Panc1 (cell line): ENCODE measurements around the gene GBA2. TPM values are rescaled to one million over a fixed set of nuclear protein-coding genes. Genes with fewer than 3 reads are reported as not detected.

Experiments
- ATAC-seq: fragments of 200-7000 bp; cut with Tn5 transposase; 2 replicates; pipeline ENCODE4 v1.9.1; 2020; ENCODE audit warnings: mild to moderate bottlenecking, moderate library complexity
- BruUV-seq: library from RNA; stranded (reverse); fragments of 400-500 nt; replicated peaks from 2 replicates; lab custom pipeline; 2021; lab: Mats Ljungman, UMichigan
- CTCF ChIA-PET: fragments of 300-600 bp; sonication (Branson Sonifier 250); formaldehyde crosslinking; loops from one replicate; lab custom pipeline; 2022; ENCODE audit warnings: antibody characterized with exemption; lab: Charles Lee
- POLR2A ChIA-PET: fragments of 300-600 bp; sonication (Branson Sonifier 250); formaldehyde crosslinking; loops from one replicate; lab custom pipeline; 2022; ENCODE audit warnings: antibody characterized with exemption; lab: Charles Lee
- DNase-seq: peaks from one replicate; pipeline ENCODE4 v3.0.0-alpha.2; 2010; ENCODE audit warnings: low read depth, low spot score
- H3K27ac ChIP-seq: 2 replicates; pipeline ENCODE4 v1.5.1; 2011; ENCODE audit warnings: mild to moderate bottlenecking, low read length, inconsistent platforms
- H3K27me3 ChIP-seq: fragments of 200-500 bp; sonication (Bioruptor generic); 2 replicates; pipeline ENCODE4 v1.6.0; 2014; ENCODE audit warnings: low read length, inconsistent platforms; ENCODE audit not compliant: control insufficient read depth, insufficient read depth
- H3K36me3 ChIP-seq: fragments of 200-500 bp; sonication (Bioruptor generic); 2 replicates; pipeline ENCODE4 v1.5.1; 2014; ENCODE audit warnings: inconsistent platforms, mild to moderate bottlenecking, low read length, moderate library complexity; ENCODE audit not compliant: control insufficient read depth, insufficient read depth
- H3K4me1 ChIP-seq: 2 replicates; pipeline ENCODE4 v1.5.1; 2011; ENCODE audit warnings: inconsistent platforms, mild to moderate bottlenecking, low read length, moderate library complexity; ENCODE audit not compliant: control insufficient read depth, insufficient read depth
- H3K4me3 ChIP-seq, 2 experiments: 2 replicates each; pipeline ENCODE4 v1.5.1; 2011 to 2012; ENCODE audit warnings: low read depth in 2 of 2, low read length in 2 of 2, mild to moderate bottlenecking in 2 of 2, inconsistent platforms in 1 of 2, moderate library complexity in 1 of 2
- H3K9me3 ChIP-seq: fragments of 200-500 bp; sonication (Bioruptor generic); 2 replicates; pipeline ENCODE4 v1.5.1; 2014; ENCODE audit warnings: low read depth, mild to moderate bottlenecking, inconsistent platforms, low read length, moderate library complexity; ENCODE audit not compliant: control insufficient read depth, insufficient read depth
- CTCF ChIP-seq: fragments of 450-650 bp; IDR thresholded peaks from 2 replicates; pipeline ENCODE4 v1.5.1; 2017; ENCODE audit warnings: mild to moderate bottlenecking
- POLR2AphosphoS5 ChIP-seq: IDR thresholded peaks from 2 replicates; pipeline ENCODE4 v1.6.1; 2012; ENCODE audit warnings: mild to moderate bottlenecking, low read depth, low read length, moderate library complexity
- REST ChIP-seq, 2 experiments: IDR thresholded peaks; 2 replicates each; pipeline ENCODE4 v1.6.1; 2011 to 2012; ENCODE audit warnings: low read depth in 2 of 2, control low read depth in 1 of 2, low read length in 1 of 2, mild to moderate bottlenecking in 1 of 2, moderate library complexity in 1 of 2; ENCODE audit not compliant: insufficient read depth in 1 of 2
- SIN3A ChIP-seq: IDR thresholded peaks from 2 replicates; pipeline ENCODE4 v1.6.1; 2012; ENCODE audit warnings: low read depth, mild to moderate bottlenecking, low read length, moderate library complexity, borderline replicate concordance; ENCODE audit not compliant: insufficient read depth
- TCF7L2 ChIP-seq: IDR thresholded peaks from 2 replicates; pipeline ENCODE4 v1.6.1; 2011; ENCODE audit warnings: mild to moderate bottlenecking, low read depth, low read length, inconsistent platforms
- in situ Hi-C: cut with HindIII; loops from 2 replicates; pipeline ENCODE4 v1.10.0; 2016; ENCODE audit warnings: low sequenced_read_pairs, low pct_unique_long_range_greater_than_20kb
- intact Hi-C: fragments of 100-400 bp; cut with micrococcal nuclease; formaldehyde crosslinking; loops from one replicate; pipeline ENCODE4 v1.10.0; 2022; ENCODE audit not compliant: unreplicated experiment
- total RNA-seq: library from RNA; stranded (reverse); gene quantifications from one replicate; pipeline ENCODE4 v1.2.1, GENCODE V29; 2021; ENCODE audit not compliant: unreplicated experiment

GBA2 gene
- total RNA-seq, 1 experiment from 2014 or later, result 109 TPM

- ChIA-PET CTCF (interaction anchor here (1.2 kb wide), 1 partner anchor 18 kb away, joined by 4 read pairs; no protein-coding TSS in a partner anchor), POLR2A (interaction anchor here (0.6 kb wide), 1 partner anchor 601 kb away, joined by 3 read pairs; no protein-coding TSS in a partner anchor)
- Histone ChIP-seq H3K9me3 (no peaks in the 10 kb centered on the region), H3K4me1 (no peaks in the 10 kb centered on the region), H3K27me3 (no peaks in the 10 kb centered on the region), H3K4me3 (no peak overlapping the region), H3K36me3 (peaks cover 37% of the 10 kb centered on the region), H3K27ac (no peak overlapping the region)
- DNase-seq, result no peak
- intact Hi-C loops, result no loop called here
- in situ Hi-C loops, result no loop called here
- TF ChIP-seq POLR2AphosphoS5 (no peak), REST (IDR thresholded peaks at IDR 0.05; ENCODE audit: insufficient read depth in 1 of 2, low read depth in 2 of 2, low read length in 1 of 2) (no peak), SIN3A (no peak), CTCF (no peak), TCF7L2 (no peak)
- no peak for ATAC-seq
- BruUV-seq, result no TSS peak
These were observed 34.3 kb downstream of the GBA2 start for GRCh38 chr9:35714579-35715252.

- BruUV-seq, result no TSS peak
- no peak for DNase-seq
- H3K4me3 ChIP-seq, result no peak overlapping the region
- H3K9me3 ChIP-seq, result no peaks in the 10 kb centered on the region
- ATAC-seq, result no peak
- peaks cover 35% of the 10 kb centered on the region for H3K36me3 ChIP-seq
- TF ChIP-seq TCF7L2, result no peak
- TF ChIP-seq SIN3A, result no peak
- TF ChIP-seq POLR2AphosphoS5, result no peak
- no peak for TF ChIP-seq REST (IDR thresholded peaks at IDR 0.05; ENCODE audit: insufficient read depth in 1 of 2, low read depth in 2 of 2, low read length in 1 of 2)
- TF ChIP-seq CTCF, result no peak
- H3K27me3 ChIP-seq, result no peaks in the 10 kb centered on the region
- CTCF ChIA-PET, result interaction anchor here (1.2 kb wide), 1 partner anchor 18 kb away, joined by 4 read pairs; no protein-coding TSS in a partner anchor
- H3K4me1 ChIP-seq, result no peaks in the 10 kb centered on the region
- in situ Hi-C loops (no loop called here), intact Hi-C loops (no loop called here)
- H3K27ac ChIP-seq, result no peak overlapping the region
- POLR2A ChIA-PET, result interaction anchor here (0.6 kb wide), 1 partner anchor 600 kb away, joined by 3 read pairs; no protein-coding TSS in a partner anchor
These were observed 34.9 kb downstream of the GBA2 start for GRCh38 chr9:35714123-35714522.
